Thyroid gland (tissue), 4 donors: ENCODE data around the gene CD99L2. TPM values are rescaled to one million over a fixed set of nuclear protein-coding genes. Genes with fewer than 3 reads are reported as not detected.

Source experiments
- DNase-seq, 2 donors: peaks; one replicate each; pipeline ENCODE4 v3.0.0-alpha.2; 2019
- H3K27ac ChIP-seq, 3 donors: fragments of 200-600 bp; sonication (generic); 1 replicate in 2 of 3; 2 replicates in 1 of 3; pipeline ENCODE4 v1.5.1; 2016 to 2019; ENCODE audit warnings: mild to moderate bottlenecking in 1 of 3, moderate library complexity in 1 of 3
- H3K27me3 ChIP-seq: fragments of 200-600 bp; sonication (generic); one replicate; pipeline ENCODE4 v1.5.1; 2019
- H3K36me3 ChIP-seq, 2 donors: fragments of 200-600 bp; sonication (generic); one replicate each; pipeline ENCODE4 v1.5.1; 2016 to 2019
- H3K4me1 ChIP-seq, 2 donors: fragments of 200-600 bp; sonication (generic); one replicate each; pipeline ENCODE4 v1.5.1; 2017 to 2019
- H3K4me3 ChIP-seq, 3 donors: fragments of 200-600 bp; sonication (generic); replicated peaks in 1 of 3; 1 replicate in 2 of 3; 2 replicates in 1 of 3; pipeline ENCODE4 v1.5.1; 2016; ENCODE audit warnings: mild to moderate bottlenecking in 1 of 3
- H3K9me3 ChIP-seq: fragments of 200-600 bp; sonication (generic); one replicate; pipeline ENCODE4 v1.5.1; 2017
- POLR2A ChIP-seq, 2 donors: fragments of 450-650 bp; IDR thresholded peaks; one replicate each; pipeline ENCODE4 v1.6.1; 2017; ENCODE audit warnings: antibody characterized with exemption in 2 of 2, mild to moderate bottlenecking in 2 of 2, moderate library complexity in 1 of 2
- WGBS, 2 donors: methylation state at CpG; one replicate each; pipeline ENCODE4 v1.1.5; 2017; 5-methylcytosine and 5-hydroxymethylcytosine counted together
- intact Hi-C: fragments of 100-400 bp; cut with DNase I; formaldehyde crosslinking; loops from one replicate; pipeline ENCODE4 v1.15.1; 2023
- total RNA-seq, 4 donors: library from RNA; depleted of rRNA; stranded (reverse); fragments of >200 nt; gene quantifications; one replicate each; pipeline ENCODE4 v1.2.3, GENCODE V29; 2016
- TF ChIP-seq, protein P1 (sequence below), 6 experiments: fragments of 200-600 bp in 3 of 6; fragments of 450-650 bp in 3 of 6; sonication (generic) in 3 of 6; IDR thresholded peaks; one replicate each; pipeline ENCODE4 v1.5.1; 2016 to 2019; ENCODE audit warnings: antibody characterized with exemption in 6 of 6, mild to moderate bottlenecking in 2 of 6, inconsistent platforms in 1 of 6, moderate library complexity in 1 of 6

CD99L2 gene
- total RNA-seq, 4 donors from 2014 or later = 26.4 to 39.1 (median 31.2) TPM

DNA sequence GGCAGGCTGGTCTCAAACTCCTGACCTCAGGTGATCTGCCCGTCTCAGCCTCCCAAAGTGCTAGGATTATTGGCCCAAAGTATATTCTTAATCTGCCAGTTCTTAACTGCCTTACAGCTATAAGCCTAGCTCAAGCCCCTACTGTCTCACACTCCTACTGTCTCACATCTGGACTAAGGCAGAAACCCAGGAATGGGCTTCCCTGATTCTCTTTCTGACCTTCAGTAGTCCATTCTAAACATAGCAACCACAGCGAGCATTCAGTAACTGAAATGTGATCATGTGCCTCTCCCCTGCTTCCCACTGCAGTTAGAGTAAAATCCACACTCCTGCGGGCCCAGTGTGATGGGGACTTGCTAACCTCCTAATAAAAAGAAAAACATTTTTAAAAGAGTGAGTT lies 146.3 kb downstream of the CD99L2 start:
- Histone ChIP-seq H3K9me3 (no peaks in the 10 kb centered on the region), H3K27ac (no peak overlapping the region), H3K4me1 (no peaks in the 10 kb centered on the region), H3K36me3 (peaks cover 0 to 8% of the 10 kb centered on the region in 2 donors), H3K4me3 (no peak overlapping the region), H3K27me3 (no peaks in the 10 kb centered on the region)
- TF ChIP-seq, protein P1, sequence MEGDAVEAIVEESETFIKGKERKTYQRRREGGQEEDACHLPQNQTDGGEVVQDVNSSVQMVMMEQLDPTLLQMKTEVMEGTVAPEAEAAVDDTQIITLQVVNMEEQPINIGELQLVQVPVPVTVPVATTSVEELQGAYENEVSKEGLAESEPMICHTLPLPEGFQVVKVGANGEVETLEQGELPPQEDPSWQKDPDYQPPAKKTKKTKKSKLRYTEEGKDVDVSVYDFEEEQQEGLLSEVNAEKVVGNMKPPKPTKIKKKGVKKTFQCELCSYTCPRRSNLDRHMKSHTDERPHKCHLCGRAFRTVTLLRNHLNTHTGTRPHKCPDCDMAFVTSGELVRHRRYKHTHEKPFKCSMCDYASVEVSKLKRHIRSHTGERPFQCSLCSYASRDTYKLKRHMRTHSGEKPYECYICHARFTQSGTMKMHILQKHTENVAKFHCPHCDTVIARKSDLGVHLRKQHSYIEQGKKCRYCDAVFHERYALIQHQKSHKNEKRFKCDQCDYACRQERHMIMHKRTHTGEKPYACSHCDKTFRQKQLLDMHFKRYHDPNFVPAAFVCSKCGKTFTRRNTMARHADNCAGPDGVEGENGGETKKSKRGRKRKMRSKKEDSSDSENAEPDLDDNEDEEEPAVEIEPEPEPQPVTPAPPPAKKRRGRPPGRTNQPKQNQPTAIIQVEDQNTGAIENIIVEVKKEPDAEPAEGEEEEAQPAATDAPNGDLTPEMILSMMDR (IDR thresholded peaks at IDR 0.05) = no peak
- no peak for TF ChIP-seq POLR2A (IDR thresholded peaks at IDR 0.05)
- WGBS, 2 donors = 95 to 98% methylated on average over 3 of the region's 3 CpGs
- intact Hi-C loops = no loop called here
- DNase-seq = no peak

DNA sequence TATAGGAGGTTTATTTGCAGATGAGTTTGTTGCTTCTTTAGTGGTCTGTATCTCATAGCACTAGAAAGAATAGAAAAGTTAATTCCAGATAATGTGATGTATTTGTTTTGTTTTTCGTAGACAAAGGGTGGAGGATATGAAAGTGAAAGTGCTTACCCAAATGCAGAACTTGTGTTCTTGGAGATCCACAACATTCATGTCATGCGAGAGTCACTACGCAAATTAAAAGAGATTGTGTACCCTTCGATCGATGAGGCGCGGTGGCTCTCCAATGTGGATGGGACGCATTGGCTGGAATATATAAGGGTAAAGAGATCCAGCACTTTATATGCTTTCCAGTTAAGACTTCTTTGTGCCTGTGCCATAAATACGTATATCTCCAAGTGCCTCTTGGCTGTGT lies 162.0 kb downstream of the CD99L2 start:
- no peak for DNase-seq
- TF ChIP-seq POLR2A (IDR thresholded peaks at IDR 0.05) = no peak
- TF ChIP-seq, protein P1 (IDR thresholded peaks at IDR 0.05) = no peak
- H3K9me3 ChIP-seq = no peaks in the 10 kb centered on the region
- H3K4me1 ChIP-seq = no peaks in the 10 kb centered on the region
- 92% methylated on average over 9 of the region's 9 CpGs for WGBS, 2 donors
- H3K27me3 ChIP-seq = no peaks in the 10 kb centered on the region
- peaks cover 0 to 14% of the 10 kb centered on the region in 2 donors for H3K36me3 ChIP-seq
- no peak overlapping the region for H3K27ac ChIP-seq
- intact Hi-C loops = no loop called here
- no peak overlapping the region for H3K4me3 ChIP-seq

DNA sequence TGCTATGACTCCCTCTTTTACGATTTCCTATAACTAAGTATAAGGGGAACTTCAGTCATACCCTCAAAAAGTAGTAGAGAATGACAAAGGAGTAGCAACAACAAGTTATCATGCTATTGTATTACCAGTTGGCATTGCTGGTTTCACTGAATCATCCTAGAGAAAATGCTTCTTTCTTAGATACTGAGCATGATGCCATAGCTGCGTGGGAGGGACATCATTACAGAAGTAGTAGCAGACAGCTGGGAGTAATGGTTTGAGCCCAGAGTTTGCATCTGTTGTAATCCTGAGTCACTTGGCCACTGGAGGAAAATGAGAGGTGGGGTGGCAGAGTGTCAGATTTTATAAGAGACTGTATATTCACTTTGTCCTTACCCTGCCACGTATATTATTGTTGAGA lies 166.7 kb downstream of the CD99L2 start:
- DNase-seq = no peak
- Histone ChIP-seq H3K27ac (no peak overlapping the region), H3K4me3 (no peak overlapping the region), H3K27me3 (no peaks in the 10 kb centered on the region), H3K9me3 (no peaks in the 10 kb centered on the region), H3K36me3 (peaks cover 0 to 14% of the 10 kb centered on the region in 2 donors), H3K4me1 (no peaks in the 10 kb centered on the region)
- intact Hi-C loops = no loop called here
- no peak for TF ChIP-seq POLR2A (IDR thresholded peaks at IDR 0.05)
- TF ChIP-seq, protein P1 (IDR thresholded peaks at IDR 0.05) = no peak
- WGBS, 2 donors = 93% methylated on average over 3 of the region's 3 CpGs

DNA sequence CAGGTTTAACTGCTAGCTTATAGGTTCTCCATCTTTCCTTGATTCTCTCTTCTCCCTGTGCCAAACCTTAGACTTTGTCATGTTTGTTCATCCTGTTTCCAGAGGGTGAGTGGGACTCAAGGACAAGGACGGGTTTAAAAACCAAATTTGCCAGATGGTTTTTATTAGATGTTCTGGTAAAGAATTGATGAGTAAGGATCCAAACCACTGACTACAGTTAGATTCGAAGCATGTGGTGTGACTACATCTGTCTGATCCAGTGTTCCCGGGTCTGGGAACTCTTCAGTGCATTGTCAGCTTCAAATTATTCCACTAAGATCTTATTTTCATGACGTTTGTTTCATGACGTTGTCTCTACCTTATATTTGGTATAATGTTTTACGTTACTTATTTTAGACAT lies 167.7 kb downstream of the CD99L2 start:
- Histone ChIP-seq H3K4me3 (no peak overlapping the region), H3K9me3 (no peaks in the 10 kb centered on the region), H3K27me3 (no peaks in the 10 kb centered on the region), H3K27ac (no peak overlapping the region), H3K4me1 (no peaks in the 10 kb centered on the region), H3K36me3 (peaks cover 0 to 14% of the 10 kb centered on the region in 2 donors)
- TF ChIP-seq POLR2A (IDR thresholded peaks at IDR 0.05) = no peak
- TF ChIP-seq, protein P1 (IDR thresholded peaks at IDR 0.05) = no peak
- no peak for DNase-seq
- WGBS, 2 donors = 84 to 93% methylated on average over 6 of the region's 6 CpGs
- intact Hi-C loops = no loop called here

DNA sequence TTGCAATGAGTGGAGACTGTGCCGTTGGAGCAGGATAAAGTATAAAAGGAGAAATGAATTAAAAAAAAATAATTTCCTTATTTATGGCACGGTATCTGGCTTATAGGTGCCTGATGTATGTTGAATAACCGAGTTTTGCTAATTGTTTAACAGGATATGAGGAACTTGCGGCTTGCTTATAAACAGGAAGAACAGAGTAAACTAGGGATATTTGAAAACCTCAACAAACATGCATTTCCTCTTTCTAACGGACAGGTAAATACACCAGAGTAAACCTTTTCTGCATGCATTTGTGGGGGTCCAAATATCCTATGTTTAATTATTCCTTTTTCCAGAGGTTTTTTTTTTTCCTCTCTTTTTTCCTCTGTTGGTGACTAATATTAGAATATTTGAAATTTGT lies 168.5 kb downstream of the CD99L2 start:
- TF ChIP-seq, protein P1 (IDR thresholded peaks at IDR 0.05) = no peak
- no peak for TF ChIP-seq POLR2A (IDR thresholded peaks at IDR 0.05)
- Histone ChIP-seq H3K27me3 (no peaks in the 10 kb centered on the region), H3K27ac (no peak overlapping the region), H3K9me3 (no peaks in the 10 kb centered on the region), H3K4me3 (no peak overlapping the region), H3K36me3 (peaks cover 0 to 14% of the 10 kb centered on the region in 2 donors), H3K4me1 (no peaks in the 10 kb centered on the region)
- 79 to 80% methylated on average over 5 of the region's 5 CpGs for WGBS, 2 donors
- no peak for DNase-seq
- intact Hi-C loops = no loop called here
